SK-N-SH treated with all-trans-retinoic acid at 6 μM for 48 hours (cell line): ENCODE measurements around the gene TMOD3.

Source experiments
- ARNTL ChIP-seq: fragments of 450-650 bp; formaldehyde crosslinking; IDR thresholded peaks from 2 replicates; pipeline ENCODE4 v1.5.0; 2020; ENCODE audit warnings: low read depth, mild to moderate bottlenecking, moderate library complexity, borderline replicate concordance
- ISL1 ChIP-seq: fragments of 250-450 bp; sonication (Bioruptor Pico); IDR thresholded peaks from 2 replicates; pipeline ENCODE4 v2.1.2; 2022; ENCODE audit warnings: mild to moderate bottlenecking, moderate library complexity
- PPARA ChIP-seq: fragments of 250-450 bp; sonication (Bioruptor Pico); IDR thresholded peaks from 2 replicates; pipeline ENCODE4 v1.5.0; 2020; ENCODE audit warnings: mild to moderate bottlenecking, borderline replicate concordance
- RARB ChIP-seq: fragments of 250-450 bp; sonication (Bioruptor Pico); IDR thresholded peaks from 2 replicates; pipeline ENCODE4 v1.8.0; 2021; ENCODE audit warnings: mild to moderate bottlenecking, moderate library complexity
- TOX ChIP-seq: fragments of 250-450 bp; sonication (Bioruptor Pico); IDR thresholded peaks from 2 replicates; pipeline ENCODE4 v1.8.0; 2021; ENCODE audit warnings: mild to moderate bottlenecking, moderate library complexity, borderline replicate concordance
- ZFP30 ChIP-seq: fragments of 450-650 bp; formaldehyde crosslinking; IDR thresholded peaks from 2 replicates; pipeline ENCODE4 v1.5.0; 2022; ENCODE audit warnings: mild to moderate bottlenecking, moderate library complexity
- ZNF565 ChIP-seq: fragments of 450-650 bp; formaldehyde crosslinking; conservative IDR thresholded peaks from 2 replicates; pipeline ENCODE4 v1.5.0; 2020; ENCODE audit warnings: low read depth, mild to moderate bottlenecking, moderate library complexity
- TF ChIP-seq, protein P1 (sequence below): fragments of 250-450 bp; sonication (Bioruptor Pico); IDR thresholded peaks from 2 replicates; pipeline ENCODE4 v1.8.0; 2020; ENCODE audit warnings: mild to moderate bottlenecking, moderate library complexity, borderline replicate concordance
- TF ChIP-seq, protein P2 (sequence below): fragments of 250-450 bp; sonication (Bioruptor Pico); IDR thresholded peaks from 2 replicates; pipeline ENCODE4 v1.8.0; 2021; ENCODE audit warnings: low read depth, mild to moderate bottlenecking, moderate library complexity, borderline replicate concordance
- TF ChIP-seq, protein P3 (sequence below): fragments of 250-450 bp; sonication (Bioruptor Pico); IDR thresholded peaks from 2 replicates; pipeline ENCODE4 v1.5.1; 2020; ENCODE audit warnings: low read depth, mild to moderate bottlenecking, moderate library complexity
- TF ChIP-seq, protein P4 (sequence below): fragments of 250-450 bp; sonication (Bioruptor Pico); IDR thresholded peaks from 2 replicates; pipeline ENCODE4 v1.5.1; 2021; ENCODE audit warnings: mild to moderate bottlenecking, moderate library complexity

DNA sequence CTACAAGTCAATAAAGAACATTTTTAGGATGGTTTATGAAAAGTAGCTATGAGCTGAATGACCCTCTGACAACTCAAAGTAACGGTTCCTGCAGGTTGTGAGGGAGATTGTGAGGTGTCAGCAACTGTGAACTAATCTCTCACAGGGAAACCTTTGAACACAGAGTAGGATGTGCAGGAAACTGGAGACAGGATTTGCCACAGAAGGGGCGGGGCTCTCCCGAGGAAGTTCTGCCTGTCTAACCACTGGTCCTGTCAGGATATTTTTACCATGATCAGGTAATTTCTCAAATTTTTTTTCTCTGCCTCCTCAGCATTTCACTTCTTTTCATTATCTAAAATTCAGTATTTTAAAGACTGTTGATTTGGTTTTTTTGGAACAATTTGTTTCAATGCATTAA is 108.8 kb downstream of the TMOD3 start:
- TF ChIP-seq ISL1 (CRISPR knock-in tag): no peak
- TF ChIP-seq RARB (CRISPR knock-in tag): no peak
- no peak for TF ChIP-seq ZFP30
- no peak for TF ChIP-seq TOX (CRISPR knock-in tag)
- TF ChIP-seq PPARA: no peak
- TF ChIP-seq ZNF565 (CRISPR knock-in tag): no peak
- TF ChIP-seq, protein P1, sequence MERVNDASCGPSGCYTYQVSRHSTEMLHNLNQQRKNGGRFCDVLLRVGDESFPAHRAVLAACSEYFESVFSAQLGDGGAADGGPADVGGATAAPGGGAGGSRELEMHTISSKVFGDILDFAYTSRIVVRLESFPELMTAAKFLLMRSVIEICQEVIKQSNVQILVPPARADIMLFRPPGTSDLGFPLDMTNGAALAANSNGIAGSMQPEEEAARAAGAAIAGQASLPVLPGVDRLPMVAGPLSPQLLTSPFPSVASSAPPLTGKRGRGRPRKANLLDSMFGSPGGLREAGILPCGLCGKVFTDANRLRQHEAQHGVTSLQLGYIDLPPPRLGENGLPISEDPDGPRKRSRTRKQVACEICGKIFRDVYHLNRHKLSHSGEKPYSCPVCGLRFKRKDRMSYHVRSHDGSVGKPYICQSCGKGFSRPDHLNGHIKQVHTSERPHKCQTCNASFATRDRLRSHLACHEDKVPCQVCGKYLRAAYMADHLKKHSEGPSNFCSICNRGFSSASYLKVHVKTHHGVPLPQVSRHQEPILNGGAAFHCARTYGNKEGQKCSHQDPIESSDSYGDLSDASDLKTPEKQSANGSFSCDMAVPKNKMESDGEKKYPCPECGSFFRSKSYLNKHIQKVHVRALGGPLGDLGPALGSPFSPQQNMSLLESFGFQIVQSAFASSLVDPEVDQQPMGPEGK (CRISPR knock-in tag): no peak
- TF ChIP-seq, protein P2, sequence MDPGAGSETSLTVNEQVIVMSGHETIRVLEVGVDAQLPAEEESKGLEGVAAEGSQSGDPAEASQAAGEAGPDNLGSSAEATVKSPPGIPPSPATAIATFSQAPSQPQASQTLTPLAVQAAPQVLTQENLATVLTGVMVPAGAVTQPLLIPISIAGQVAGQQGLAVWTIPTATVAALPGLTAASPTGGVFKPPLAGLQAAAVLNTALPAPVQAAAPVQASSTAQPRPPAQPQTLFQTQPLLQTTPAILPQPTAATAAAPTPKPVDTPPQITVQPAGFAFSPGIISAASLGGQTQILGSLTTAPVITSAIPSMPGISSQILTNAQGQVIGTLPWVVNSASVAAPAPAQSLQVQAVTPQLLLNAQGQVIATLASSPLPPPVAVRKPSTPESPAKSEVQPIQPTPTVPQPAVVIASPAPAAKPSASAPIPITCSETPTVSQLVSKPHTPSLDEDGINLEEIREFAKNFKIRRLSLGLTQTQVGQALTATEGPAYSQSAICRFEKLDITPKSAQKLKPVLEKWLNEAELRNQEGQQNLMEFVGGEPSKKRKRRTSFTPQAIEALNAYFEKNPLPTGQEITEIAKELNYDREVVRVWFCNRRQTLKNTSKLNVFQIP (CRISPR knock-in tag): no peak
- TF ChIP-seq, protein P3, sequence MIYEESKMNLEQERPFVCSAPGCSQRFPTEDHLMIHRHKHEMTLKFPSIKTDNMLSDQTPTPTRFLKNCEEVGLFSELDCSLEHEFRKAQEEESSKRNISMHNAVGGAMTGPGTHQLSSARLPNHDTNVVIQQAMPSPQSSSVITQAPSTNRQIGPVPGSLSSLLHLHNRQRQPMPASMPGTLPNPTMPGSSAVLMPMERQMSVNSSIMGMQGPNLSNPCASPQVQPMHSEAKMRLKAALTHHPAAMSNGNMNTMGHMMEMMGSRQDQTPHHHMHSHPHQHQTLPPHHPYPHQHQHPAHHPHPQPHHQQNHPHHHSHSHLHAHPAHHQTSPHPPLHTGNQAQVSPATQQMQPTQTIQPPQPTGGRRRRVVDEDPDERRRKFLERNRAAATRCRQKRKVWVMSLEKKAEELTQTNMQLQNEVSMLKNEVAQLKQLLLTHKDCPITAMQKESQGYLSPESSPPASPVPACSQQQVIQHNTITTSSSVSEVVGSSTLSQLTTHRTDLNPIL: no peak
- no peak for TF ChIP-seq ARNTL (CRISPR knock-in tag)
- TF ChIP-seq, protein P4, sequence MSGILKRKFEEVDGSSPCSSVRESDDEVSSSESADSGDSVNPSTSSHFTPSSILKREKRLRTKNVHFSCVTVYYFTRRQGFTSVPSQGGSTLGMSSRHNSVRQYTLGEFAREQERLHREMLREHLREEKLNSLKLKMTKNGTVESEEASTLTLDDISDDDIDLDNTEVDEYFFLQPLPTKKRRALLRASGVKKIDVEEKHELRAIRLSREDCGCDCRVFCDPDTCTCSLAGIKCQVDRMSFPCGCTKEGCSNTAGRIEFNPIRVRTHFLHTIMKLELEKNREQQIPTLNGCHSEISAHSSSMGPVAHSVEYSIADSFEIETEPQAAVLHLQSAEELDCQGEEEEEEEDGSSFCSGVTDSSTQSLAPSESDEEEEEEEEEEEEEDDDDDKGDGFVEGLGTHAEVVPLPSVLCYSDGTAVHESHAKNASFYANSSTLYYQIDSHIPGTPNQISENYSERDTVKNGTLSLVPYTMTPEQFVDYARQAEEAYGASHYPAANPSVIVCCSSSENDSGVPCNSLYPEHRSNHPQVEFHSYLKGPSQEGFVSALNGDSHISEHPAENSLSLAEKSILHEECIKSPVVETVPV (CRISPR knock-in tag): no peak
